Measurements from ENCODE around the gene PTPRB.

The PTPRB gene

GRCh38 chr12:70652451-70652850 lies 15.2 kb upstream of the PTPRB start:
- DNase-seq, result no peak
- H3K4me1 ChIP-seq, result peaks cover 0 to 15% (median 9%) of the 10 kb centered on the region in 4 donors
- TF ChIP-seq, protein P1, sequence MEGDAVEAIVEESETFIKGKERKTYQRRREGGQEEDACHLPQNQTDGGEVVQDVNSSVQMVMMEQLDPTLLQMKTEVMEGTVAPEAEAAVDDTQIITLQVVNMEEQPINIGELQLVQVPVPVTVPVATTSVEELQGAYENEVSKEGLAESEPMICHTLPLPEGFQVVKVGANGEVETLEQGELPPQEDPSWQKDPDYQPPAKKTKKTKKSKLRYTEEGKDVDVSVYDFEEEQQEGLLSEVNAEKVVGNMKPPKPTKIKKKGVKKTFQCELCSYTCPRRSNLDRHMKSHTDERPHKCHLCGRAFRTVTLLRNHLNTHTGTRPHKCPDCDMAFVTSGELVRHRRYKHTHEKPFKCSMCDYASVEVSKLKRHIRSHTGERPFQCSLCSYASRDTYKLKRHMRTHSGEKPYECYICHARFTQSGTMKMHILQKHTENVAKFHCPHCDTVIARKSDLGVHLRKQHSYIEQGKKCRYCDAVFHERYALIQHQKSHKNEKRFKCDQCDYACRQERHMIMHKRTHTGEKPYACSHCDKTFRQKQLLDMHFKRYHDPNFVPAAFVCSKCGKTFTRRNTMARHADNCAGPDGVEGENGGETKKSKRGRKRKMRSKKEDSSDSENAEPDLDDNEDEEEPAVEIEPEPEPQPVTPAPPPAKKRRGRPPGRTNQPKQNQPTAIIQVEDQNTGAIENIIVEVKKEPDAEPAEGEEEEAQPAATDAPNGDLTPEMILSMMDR (IDR thresholded peaks at IDR 0.05), result no peak
- H3K4me3 ChIP-seq, result no peak overlapping the region
- no peak overlapping the region for H3K27ac ChIP-seq
- intact Hi-C loops (cut with DNase I; ENCODE audit: low total_unique reads), result no loop called here
- H3K9me3 ChIP-seq, result no peaks in the 10 kb centered on the region
- H3K27me3 ChIP-seq, result no peaks in the 10 kb centered on the region
- no peaks in the 10 kb centered on the region for H3K36me3 ChIP-seq

GRCh38 chr12:70648831-70649230 lies 11.6 kb upstream of the PTPRB start:
- H3K4me3 ChIP-seq, result no peak overlapping the region
- H3K27me3 ChIP-seq, result no peaks in the 10 kb centered on the region
- TF ChIP-seq, protein P1 (IDR thresholded peaks at IDR 0.05), result no peak
- intact Hi-C loops (cut with DNase I; ENCODE audit: low total_unique reads), result no loop called here
- H3K9me3 ChIP-seq, result no peaks in the 10 kb centered on the region
- no peak for DNase-seq
- H3K4me1 ChIP-seq, result peaks cover 0 to 26% (median 12%) of the 10 kb centered on the region in 4 donors
- H3K27ac ChIP-seq, result no peak overlapping the region
- no peaks in the 10 kb centered on the region for H3K36me3 ChIP-seq

DNA sequence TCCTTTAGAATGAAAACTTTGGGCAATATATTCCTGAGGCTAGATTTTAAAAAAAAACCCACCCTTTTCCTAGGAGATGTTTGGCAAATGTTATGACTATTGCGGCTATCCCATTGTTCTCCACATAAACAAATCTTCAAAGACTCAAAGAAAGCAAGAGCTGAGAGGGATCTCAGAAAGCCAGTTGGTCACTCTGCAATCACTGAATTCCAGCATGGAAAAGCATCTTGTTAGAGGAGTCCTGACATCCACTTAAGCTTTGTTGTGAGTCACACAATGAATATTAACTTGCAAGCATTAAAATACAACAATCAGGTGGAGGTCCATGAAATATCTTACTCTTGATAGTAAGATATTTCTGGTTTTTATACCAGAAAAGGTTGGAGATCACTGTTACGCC lies 11.0 kb upstream of the PTPRB start:
- Histone ChIP-seq H3K36me3 (no peaks in the 10 kb centered on the region), H3K4me3 (no peak overlapping the region), H3K27me3 (no peaks in the 10 kb centered on the region), H3K4me1 (peaks cover 0 to 26% (median 12%) of the 10 kb centered on the region in 4 donors), H3K27ac (no peak overlapping the region), H3K9me3 (no peaks in the 10 kb centered on the region)
- DNase-seq, result no peak
- intact Hi-C loops (cut with DNase I; ENCODE audit: low total_unique reads), result no loop called here
- TF ChIP-seq, protein P1 (IDR thresholded peaks at IDR 0.05), result no peak

GRCh38 chr12:70646850-70647249 lies 9.6 kb upstream of the PTPRB start:
- Histone ChIP-seq H3K27me3 (no peaks in the 10 kb centered on the region), H3K9me3 (no peaks in the 10 kb centered on the region), H3K4me3 (no peak overlapping the region), H3K4me1 (peaks cover 0 to 26% (median 12%) of the 10 kb centered on the region in 4 donors), H3K36me3 (no peaks in the 10 kb centered on the region), H3K27ac (no peak overlapping the region)
- DNase-seq, result no peak
- intact Hi-C loops (cut with DNase I; ENCODE audit: low total_unique reads), result no loop called here
- TF ChIP-seq, protein P1 (IDR thresholded peaks at IDR 0.05), result no peak

GRCh38 chr12:70645494-70646317 lies 8.5 kb upstream of the PTPRB start:
- no peak overlapping the region for H3K4me3 ChIP-seq
- no peaks in the 10 kb centered on the region for H3K36me3 ChIP-seq
- no peak overlapping the region for H3K27ac ChIP-seq
- peak in 1 of 2 donors; percentile 53 for DNase-seq
- no peaks in the 10 kb centered on the region for H3K27me3 ChIP-seq
- H3K9me3 ChIP-seq, result no peaks in the 10 kb centered on the region
- intact Hi-C loops (cut with DNase I; ENCODE audit: low total_unique reads), result no loop called here
- TF ChIP-seq, protein P1 (IDR thresholded peaks at IDR 0.05), result no peak
- peaks cover 0 to 26% (median 12%) of the 10 kb centered on the region in 4 donors for H3K4me1 ChIP-seq
